ENCODE measurements around the gene OR4S1. TPM values are rescaled to one million over a fixed set of nuclear protein-coding genes. Genes with fewer than 3 reads are reported as not detected.

OR4S1 gene, protein sequence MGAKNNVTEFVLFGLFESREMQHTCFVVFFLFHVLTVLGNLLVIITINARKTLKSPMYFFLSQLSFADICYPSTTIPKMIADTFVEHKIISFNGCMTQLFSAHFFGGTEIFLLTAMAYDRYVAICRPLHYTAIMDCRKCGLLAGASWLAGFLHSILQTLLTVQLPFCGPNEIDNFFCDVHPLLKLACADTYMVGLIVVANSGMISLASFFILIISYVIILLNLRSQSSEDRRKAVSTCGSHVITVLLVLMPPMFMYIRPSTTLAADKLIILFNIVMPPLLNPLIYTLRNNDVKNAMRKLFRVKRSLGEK
- total RNA-seq (2021) = not detected in 2 replicates
- not detected for Bru-seq, nascent RNA
- BruChase-seq, experiment 1, labeled RNA remaining after a 2-hour chase = not detected
- not detected for BruChase-seq, experiment 2, labeled RNA remaining after a 6-hour chase
- long read RNA-seq = 0 reads

- Histone ChIP-seq H3K4me2 (no peak within 1 kb of the TSS), H3K79me2 (ENCODE audit: low read depth) (no peaks in the 10 kb centered on the region), H3K9me3 (ENCODE audit: insufficient read depth, low read depth) (no peaks in the 10 kb centered on the region), H3K36me3 (ENCODE audit: low read depth) (no peaks in the 10 kb centered on the region), H3K4me1 (replicated peaks; ENCODE audit: insufficient read depth) (no peaks in the 10 kb centered on the region), H3F3A (ENCODE audit: insufficient read depth, low read depth) (no peaks in the 10 kb centered on the region), H3K9me2 (ENCODE audit: insufficient read depth) (no peaks in the 10 kb centered on the region), H3K27me3 (ENCODE audit: insufficient read depth, low read depth) (no peaks in the 10 kb centered on the region), H2AFZ (no peak within 1 kb of the TSS), H3K27ac (no peak within 1 kb of the TSS), H4K20me1 (ENCODE audit: insufficient read depth) (no peaks in the 10 kb centered on the region), H3K4me3 (no peak within 1 kb of the TSS)
- BruUV-seq (replicated peaks) = no TSS peak
- ChIA-PET CTCF (no interaction called here), POLR2A (ENCODE audit: unreplicated experiment) (no interaction called here)
- no peak for DNase-seq
- intact Hi-C loops (cut with micrococcal nuclease; ENCODE audit: unreplicated experiment) = loop anchor here (5.0 kb wide), 2 partner anchors 861 to 1221 kb away; no protein-coding TSS in a partner anchor
- TF ChIP-seq, protein P1, sequence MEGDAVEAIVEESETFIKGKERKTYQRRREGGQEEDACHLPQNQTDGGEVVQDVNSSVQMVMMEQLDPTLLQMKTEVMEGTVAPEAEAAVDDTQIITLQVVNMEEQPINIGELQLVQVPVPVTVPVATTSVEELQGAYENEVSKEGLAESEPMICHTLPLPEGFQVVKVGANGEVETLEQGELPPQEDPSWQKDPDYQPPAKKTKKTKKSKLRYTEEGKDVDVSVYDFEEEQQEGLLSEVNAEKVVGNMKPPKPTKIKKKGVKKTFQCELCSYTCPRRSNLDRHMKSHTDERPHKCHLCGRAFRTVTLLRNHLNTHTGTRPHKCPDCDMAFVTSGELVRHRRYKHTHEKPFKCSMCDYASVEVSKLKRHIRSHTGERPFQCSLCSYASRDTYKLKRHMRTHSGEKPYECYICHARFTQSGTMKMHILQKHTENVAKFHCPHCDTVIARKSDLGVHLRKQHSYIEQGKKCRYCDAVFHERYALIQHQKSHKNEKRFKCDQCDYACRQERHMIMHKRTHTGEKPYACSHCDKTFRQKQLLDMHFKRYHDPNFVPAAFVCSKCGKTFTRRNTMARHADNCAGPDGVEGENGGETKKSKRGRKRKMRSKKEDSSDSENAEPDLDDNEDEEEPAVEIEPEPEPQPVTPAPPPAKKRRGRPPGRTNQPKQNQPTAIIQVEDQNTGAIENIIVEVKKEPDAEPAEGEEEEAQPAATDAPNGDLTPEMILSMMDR (conservative IDR thresholded peaks at IDR 0.05) = no peak
- TF ChIP-seq EZH2 (IDR thresholded peaks at IDR 0.05; ENCODE audit: low read depth) = no peak
Measured at GRCh38 chr11:48305923-48306322, at the start of gene OR4S1. Gene OR4S1 (plus strand): TSS chr11:48306223. CDS start chr11:48306223, 0 bp downstream.

DNA sequence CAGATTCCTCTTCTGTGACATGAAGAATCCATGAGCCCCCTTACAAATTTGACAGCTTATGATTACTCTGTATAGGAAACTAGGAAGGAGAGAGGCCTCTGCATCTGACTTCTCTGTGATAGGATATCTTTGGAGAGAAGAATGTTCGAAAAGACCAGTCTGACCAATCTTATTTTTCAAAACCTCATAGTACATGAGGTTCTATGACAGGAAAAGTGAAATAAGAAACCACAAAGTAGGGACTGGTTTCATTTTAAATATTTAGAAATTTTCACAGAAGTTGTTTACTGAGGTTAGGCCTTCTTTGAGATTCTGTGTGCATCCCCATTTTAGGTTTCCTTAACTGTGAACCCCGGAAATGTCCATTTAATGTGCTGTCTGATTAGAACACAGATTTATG lies 44.4 kb upstream of the OR4S1 start:
- Histone ChIP-seq H3K9me2 (ENCODE audit: insufficient read depth) (no peaks in the 10 kb centered on the region), H3K79me2 (ENCODE audit: low read depth) (no peaks in the 10 kb centered on the region), H3K27me3 (ENCODE audit: insufficient read depth, low read depth) (peaks cover 6% of the 10 kb centered on the region; the same call in 1 of the 2 replicates), H3K9me3 (ENCODE audit: insufficient read depth, low read depth) (0 out of 2 replicates have a peak, but pooled peaks cover 3% of the 10 kb centered on the region), H3K4me2 (no peak overlapping the region), H3K27ac (no peak overlapping the region), H3K4me3 (no peak overlapping the region), H2AFZ (no peak overlapping the region), H4K20me1 (ENCODE audit: insufficient read depth) (no peaks in the 10 kb centered on the region), H3F3A (ENCODE audit: insufficient read depth, low read depth) (no peaks in the 10 kb centered on the region), H3K36me3 (ENCODE audit: low read depth) (no peaks in the 10 kb centered on the region), H3K4me1 (replicated peaks; ENCODE audit: insufficient read depth) (no peaks in the 10 kb centered on the region)
- intact Hi-C loops (cut with micrococcal nuclease; ENCODE audit: unreplicated experiment) = no loop called here
- no TSS peak for BruUV-seq (replicated peaks)
- CTCF ChIA-PET = no interaction called here
- no peak for DNase-seq
- TF ChIP-seq, protein P1 (conservative IDR thresholded peaks at IDR 0.05) = no peak
- no peak for TF ChIP-seq EZH2 (IDR thresholded peaks at IDR 0.05; ENCODE audit: low read depth)
- POLR2A ChIA-PET (ENCODE audit: unreplicated experiment) = no interaction called here

DNA sequence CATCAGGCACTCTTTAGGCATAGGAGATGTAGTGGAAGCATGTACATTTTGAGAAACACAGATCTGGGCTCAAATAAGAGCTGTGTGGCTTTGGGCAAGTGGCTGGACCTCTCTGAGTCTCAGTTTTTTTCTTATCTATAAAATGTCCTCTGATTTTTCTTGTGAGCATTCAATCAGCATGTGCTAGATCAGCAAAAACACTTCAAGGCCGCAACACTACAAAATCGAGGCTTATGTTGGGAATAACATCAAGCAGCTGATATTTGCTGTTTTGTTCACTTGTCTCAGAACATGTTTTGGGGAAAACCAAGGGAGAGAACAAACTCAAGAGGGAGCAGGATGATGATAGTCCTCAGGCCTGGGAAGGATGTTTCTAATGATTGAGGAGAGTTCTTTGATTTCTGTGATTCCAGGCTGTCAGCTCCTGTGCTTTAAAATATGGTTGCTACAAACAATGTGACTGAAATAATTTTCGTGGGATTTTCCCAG lies 42.6 kb upstream of the OR4S1 start, which contains the start of gene OR4X1:
OR4X1 (plus strand) TSS at position 439 of the 489 bp plus-strand sequence; CDS start at position 439, 0 bp downstream.
- H3K9me2 ChIP-seq (ENCODE audit: insufficient read depth) = no peaks in the 10 kb centered on the region
- no peak within 1 kb of the TSS for H2AFZ ChIP-seq
- H3K36me3 ChIP-seq (ENCODE audit: low read depth) = no peaks in the 10 kb centered on the region
- no peaks in the 10 kb centered on the region for H3K79me2 ChIP-seq (ENCODE audit: low read depth)
- 0 out of 2 replicates have a peak, but pooled peaks cover 6% of the 10 kb centered on the region for H3K27me3 ChIP-seq (ENCODE audit: insufficient read depth, low read depth)
- 0 out of 2 replicates have a peak, but pooled peaks cover 3% of the 10 kb centered on the region for H3K9me3 ChIP-seq (ENCODE audit: insufficient read depth, low read depth)
- TF ChIP-seq, protein P1 (conservative IDR thresholded peaks at IDR 0.05) = no peak
- no peak for TF ChIP-seq EZH2 (IDR thresholded peaks at IDR 0.05; ENCODE audit: low read depth)
- H3K4me3 ChIP-seq = no peak within 1 kb of the TSS
- DNase-seq = no peak
- H4K20me1 ChIP-seq (ENCODE audit: insufficient read depth) = no peaks in the 10 kb centered on the region
- no peak within 1 kb of the TSS for H3K4me2 ChIP-seq
- no peak within 1 kb of the TSS for H3K27ac ChIP-seq
- intact Hi-C loops (cut with micrococcal nuclease; ENCODE audit: unreplicated experiment) = no loop called here
- BruUV-seq (replicated peaks) = no TSS peak
- ChIA-PET CTCF (no interaction called here), POLR2A (ENCODE audit: unreplicated experiment) (no interaction called here)
- H3K4me1 ChIP-seq (replicated peaks; ENCODE audit: insufficient read depth) = no peaks in the 10 kb centered on the region
- H3F3A ChIP-seq (ENCODE audit: insufficient read depth, low read depth) = no peaks in the 10 kb centered on the region

Data from PC-9 (cell line).